Fibroblast of the aortic adventitia (primary cell): ENCODE measurements around the gene PPP1CC. TPM values are rescaled to one million over a fixed set of nuclear protein-coding genes. Genes with fewer than 3 reads are reported as not detected.
A peak's percentile ranks its signal among the peaks of the same experiment; 100 is the strongest.

ENCODE experiments used
- DNase-seq: peaks from one replicate; pipeline ENCODE4 v3.0.0-alpha.2; 2010; ENCODE audit warnings: low read depth
- H3K4me3 ChIP-seq: 2 replicates; pipeline ENCODE4 v1.5.1; 2011; ENCODE audit warnings: low read depth, mild to moderate bottlenecking, control low read depth, low read length, moderate library complexity
- CTCF ChIP-seq: IDR thresholded peaks from 2 replicates; pipeline ENCODE4 v1.5.1; 2011; ENCODE audit warnings: mild to moderate bottlenecking, low read length, control low read depth, inconsistent platforms; ENCODE audit not compliant: insufficient read depth
- total RNA-seq: library from RNA; depleted of rRNA; stranded (reverse); fragments of >200 nt; gene quantifications from 2 replicates; pipeline ENCODE4 v1.2.3, GENCODE V29; 2012; ENCODE audit warnings: low replicate concordance

Gene PPP1CC
- total RNA-seq, 1 donor: 130 TPM

GRCh38 chr12:110699591-110700445, 42.9 kb downstream of the PPP1CC start:
- H3K4me3 ChIP-seq: no peak overlapping the region
- no peak for DNase-seq
- no peak for TF ChIP-seq CTCF

- H3K4me3 ChIP-seq: peak overlapping the region; percentile 19
- DNase-seq: peak; percentile 84
- peak; percentile 83 for TF ChIP-seq CTCF
Measured at GRCh38 chr12:110698171-110698902, 44.4 kb downstream of the PPP1CC start.

- no peak for TF ChIP-seq CTCF
- no peak overlapping the region for H3K4me3 ChIP-seq
- DNase-seq: no peak
Measured at GRCh38 chr12:110697236-110697635, 45.5 kb downstream of the PPP1CC start.

- no peak for DNase-seq
Measured at GRCh38 chr12:110696283-110696682, 46.4 kb downstream of the PPP1CC start.

GRCh38 chr12:110694330-110694901, 48.3 kb downstream of the PPP1CC start:
- DNase-seq: no peak
- TF ChIP-seq CTCF: no peak

More at GRCh38 chr12:110696283-110696682, 46.4 kb downstream of the PPP1CC start:
- H3K4me3 ChIP-seq: no peak overlapping the region
- TF ChIP-seq CTCF: no peak

GRCh38 chr12:110693731-110694130, 49.0 kb downstream of the PPP1CC start:
- no peak for DNase-seq
- TF ChIP-seq CTCF: no peak

More at GRCh38 chr12:110694330-110694901, 48.3 kb downstream of the PPP1CC start:
- H3K4me3 ChIP-seq: no peak overlapping the region

More at GRCh38 chr12:110693731-110694130, 49.0 kb downstream of the PPP1CC start:
- H3K4me3 ChIP-seq: no peak overlapping the region
